ENCODE results near the gene DAB2IP.

Gene DAB2IP

GRCh38 chr9:121721770-121722169 lies 70.3 kb downstream of the DAB2IP start:
- no peak for TF ChIP-seq CTCF (conservative IDR thresholded peaks at IDR 0.05)
- no peak overlapping the region for H3K27ac ChIP-seq

DNA sequence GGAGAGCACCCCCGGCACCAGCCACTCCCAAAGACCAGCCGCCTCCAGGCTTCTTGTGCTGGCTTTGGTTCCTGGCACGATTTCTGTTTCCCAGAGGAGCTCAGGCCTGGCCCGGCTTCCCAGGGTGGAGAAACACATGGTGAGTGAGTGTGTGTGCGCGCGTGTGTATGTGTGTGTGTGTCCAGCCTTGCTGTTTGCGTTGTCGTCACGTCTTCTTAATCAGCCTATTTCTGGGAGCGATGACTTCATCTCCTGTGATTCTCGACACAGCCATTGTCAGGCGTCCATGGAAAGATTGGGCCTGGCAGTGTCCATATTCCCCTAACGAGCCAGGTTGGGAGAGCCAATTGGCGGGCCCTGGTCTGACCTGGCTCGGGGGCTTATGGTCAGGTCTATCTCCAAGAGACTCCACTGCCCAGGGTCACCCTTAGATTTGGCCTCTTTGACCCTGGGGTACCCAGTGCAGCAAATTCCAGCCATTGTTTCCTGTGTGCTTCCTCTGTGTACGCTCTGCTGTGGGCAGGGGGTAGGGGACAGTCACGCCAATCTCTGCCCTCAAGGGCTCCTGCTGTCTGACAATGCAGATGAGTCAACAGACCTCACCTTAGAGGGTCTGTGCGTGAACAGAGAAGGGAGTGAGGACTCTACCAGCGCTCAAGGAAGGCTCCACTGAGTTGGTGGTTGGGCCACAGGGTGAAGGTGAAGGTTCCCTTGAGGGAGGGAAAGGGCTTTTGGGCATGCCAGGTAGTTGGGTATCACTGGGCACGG lies 73.8 kb downstream of the DAB2IP start:
- TF ChIP-seq CTCF (conservative IDR thresholded peaks at IDR 0.05) = no peak
- no peak overlapping the region for H3K27ac ChIP-seq

GRCh38 chr9:121727295-121728020 lies 76.0 kb downstream of the DAB2IP start:
- H3K27ac ChIP-seq = no peak overlapping the region
- TF ChIP-seq CTCF (conservative IDR thresholded peaks at IDR 0.05) = no peak

- no peak overlapping the region for H3K27ac ChIP-seq
- no peak for TF ChIP-seq CTCF (conservative IDR thresholded peaks at IDR 0.05)
Observed at GRCh38 chr9:121728916-121729315, 77.5 kb downstream of the DAB2IP start.

DNA sequence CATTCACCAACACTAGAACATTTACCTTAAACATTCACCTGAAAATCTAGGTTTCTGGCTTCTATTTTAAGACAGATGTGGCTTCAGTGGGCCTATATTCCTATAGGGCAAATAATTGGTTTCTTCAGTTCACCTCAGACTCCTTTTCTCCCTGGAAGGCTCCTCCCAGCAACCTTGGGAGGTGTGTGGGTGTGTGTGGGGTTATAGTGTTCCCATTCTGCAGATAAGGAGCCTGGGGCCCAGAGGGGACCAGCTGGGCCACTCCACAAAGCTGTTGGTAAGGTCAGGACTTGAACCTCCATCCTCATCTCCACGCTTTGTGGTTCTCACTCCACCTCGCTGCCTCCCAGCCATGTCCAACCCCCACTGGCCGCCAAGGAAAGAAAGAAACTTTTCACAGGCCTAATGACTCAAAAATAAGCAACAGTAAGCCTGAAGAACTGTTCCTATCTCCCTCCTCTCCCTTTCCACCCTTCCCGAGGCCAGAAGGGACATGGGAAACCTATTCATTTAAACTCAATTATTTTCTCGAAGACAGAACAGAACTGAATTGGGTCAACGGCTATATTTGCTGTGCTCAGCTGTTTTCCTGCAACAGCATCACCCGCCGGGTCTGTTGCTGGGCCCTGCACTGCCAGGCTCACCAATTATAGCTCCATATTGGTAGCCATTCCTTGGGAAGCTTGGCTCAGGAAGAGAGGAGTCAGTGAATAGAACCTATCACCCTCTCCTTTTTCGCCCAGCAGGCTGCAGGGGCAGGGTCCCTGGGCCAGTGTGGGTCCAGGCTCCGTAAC lies 78.5 kb downstream of the DAB2IP start:
- no peak for TF ChIP-seq CTCF (conservative IDR thresholded peaks at IDR 0.05)
- H3K27ac ChIP-seq = no peak overlapping the region

GRCh38 chr9:121731090-121731489 lies 79.7 kb downstream of the DAB2IP start:
- no peak overlapping the region for H3K27ac ChIP-seq
- no peak for TF ChIP-seq CTCF (conservative IDR thresholded peaks at IDR 0.05)

GRCh38 chr9:121731919-121732318 lies 80.5 kb downstream of the DAB2IP start:
- TF ChIP-seq CTCF (conservative IDR thresholded peaks at IDR 0.05) = no peak
- no peak overlapping the region for H3K27ac ChIP-seq

Data from VCaP (cell line).